Progenitor cell of endocrine pancreas (in vitro differentiated cells): ENCODE measurements around the gene OR10A4. TPM values are rescaled to one million over a fixed set of nuclear protein-coding genes. Genes with fewer than 3 reads are reported as not detected.
"Not testable (repeated sequence)": the region's sequence is repeated elsewhere in the genome, so short reads cannot be mapped to it uniquely, and the experiment has no call there.

ENCODE experiments used
- DNase-seq: peaks from one replicate; pipeline ENCODE4 v3.0.0; 2021; ENCODE audit warnings: low spot score; ENCODE audit not compliant: unreplicated experiment
- H3K27ac Mint-ChIP-seq: 2 replicates; pipeline ENCODE4 v1.8.0; 2021; ENCODE audit warnings: mild to moderate bottlenecking, moderate library complexity, mixed read lengths
- H3K27me3 Mint-ChIP-seq: 2 replicates; pipeline ENCODE4 v1.8.0; 2021; ENCODE audit warnings: mixed read lengths
- H3K36me3 Mint-ChIP-seq: 2 replicates; pipeline ENCODE4 v1.8.0; 2022; ENCODE audit warnings: mixed read lengths; ENCODE audit not compliant: insufficient read depth
- H3K4me1 Mint-ChIP-seq: 2 replicates; pipeline ENCODE4 v1.8.0; 2021; ENCODE audit warnings: low read depth, mixed read lengths
- H3K4me3 Mint-ChIP-seq: 2 replicates; pipeline ENCODE4 v1.8.0; 2021; ENCODE audit warnings: low read depth, mild to moderate bottlenecking, moderate library complexity, mixed read lengths
- H3K9me3 Mint-ChIP-seq: 2 replicates; pipeline ENCODE4 v1.8.0; 2021; ENCODE audit warnings: low read depth, mixed read lengths
- total RNA-seq: library from RNA; stranded (reverse); gene quantifications from 2 replicates; pipeline ENCODE4 v1.2.1, GENCODE V29; 2021
- TF ChIP-seq, protein P1 (sequence below): fragments of 200-600 bp; sonication (generic); IDR thresholded peaks from one replicate; pipeline ENCODE4 v1.5.0; 2021; ENCODE audit warnings: antibody characterized with exemption, mild to moderate bottlenecking; ENCODE audit not compliant: unreplicated experiment

The OR10A4 gene
- total RNA-seq, 1 donor from 2014 or later = not detected

DNA sequence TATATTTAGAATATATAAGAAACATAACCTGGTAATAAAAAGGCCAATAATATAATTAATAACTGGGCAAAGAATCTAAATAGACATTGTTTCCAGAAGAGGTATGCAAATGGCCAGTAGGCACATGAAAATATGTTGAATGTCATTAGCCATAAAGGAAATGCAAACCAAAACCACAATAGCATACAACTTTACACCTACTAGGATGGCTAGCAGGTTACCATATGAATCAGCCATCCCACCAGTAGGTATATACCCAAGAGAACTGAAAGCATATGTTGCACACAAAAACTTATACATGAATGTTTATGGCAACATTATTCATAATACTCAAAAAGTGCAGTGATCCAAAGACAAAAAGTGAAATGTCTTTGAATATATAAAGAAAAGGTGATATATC lies 18.6 kb downstream of the OR10A4 start:
- Mint-ChIP-seq H3K27me3 (no peaks in the 10 kb centered on the region), H3K27ac (no peak overlapping the region)

DNA sequence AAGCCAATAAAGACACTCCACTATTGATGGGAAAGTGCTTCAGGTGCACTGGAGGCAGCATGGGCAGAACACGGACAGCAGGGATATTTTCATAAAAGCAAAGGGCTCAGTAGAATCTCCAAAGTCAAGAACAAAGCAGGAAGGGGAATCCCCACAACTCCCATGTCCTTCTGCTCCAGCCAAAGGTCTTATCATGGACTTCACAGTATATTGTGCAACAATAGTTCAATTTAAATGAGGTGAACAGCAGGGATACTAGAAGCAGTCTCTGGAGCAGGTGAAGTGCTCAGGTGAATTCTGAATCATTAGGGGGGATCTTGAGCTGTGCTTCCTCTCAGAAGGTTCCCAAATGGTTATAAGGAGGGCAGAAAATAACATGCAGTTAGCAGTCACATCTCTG lies 22.5 kb downstream of the OR10A4 start:
- no peak for DNase-seq
- H3K36me3 Mint-ChIP-seq = no peaks in the 10 kb centered on the region
- no peaks in the 10 kb centered on the region for H3K9me3 Mint-ChIP-seq
- no peak overlapping the region for H3K27ac Mint-ChIP-seq
- H3K4me3 Mint-ChIP-seq = no peak overlapping the region
- TF ChIP-seq, protein P1, sequence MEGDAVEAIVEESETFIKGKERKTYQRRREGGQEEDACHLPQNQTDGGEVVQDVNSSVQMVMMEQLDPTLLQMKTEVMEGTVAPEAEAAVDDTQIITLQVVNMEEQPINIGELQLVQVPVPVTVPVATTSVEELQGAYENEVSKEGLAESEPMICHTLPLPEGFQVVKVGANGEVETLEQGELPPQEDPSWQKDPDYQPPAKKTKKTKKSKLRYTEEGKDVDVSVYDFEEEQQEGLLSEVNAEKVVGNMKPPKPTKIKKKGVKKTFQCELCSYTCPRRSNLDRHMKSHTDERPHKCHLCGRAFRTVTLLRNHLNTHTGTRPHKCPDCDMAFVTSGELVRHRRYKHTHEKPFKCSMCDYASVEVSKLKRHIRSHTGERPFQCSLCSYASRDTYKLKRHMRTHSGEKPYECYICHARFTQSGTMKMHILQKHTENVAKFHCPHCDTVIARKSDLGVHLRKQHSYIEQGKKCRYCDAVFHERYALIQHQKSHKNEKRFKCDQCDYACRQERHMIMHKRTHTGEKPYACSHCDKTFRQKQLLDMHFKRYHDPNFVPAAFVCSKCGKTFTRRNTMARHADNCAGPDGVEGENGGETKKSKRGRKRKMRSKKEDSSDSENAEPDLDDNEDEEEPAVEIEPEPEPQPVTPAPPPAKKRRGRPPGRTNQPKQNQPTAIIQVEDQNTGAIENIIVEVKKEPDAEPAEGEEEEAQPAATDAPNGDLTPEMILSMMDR = no peak
- no peaks in the 10 kb centered on the region for H3K4me1 Mint-ChIP-seq
- H3K27me3 Mint-ChIP-seq = no peaks in the 10 kb centered on the region

More for the DNA sequence above, 18.6 kb downstream of the OR10A4 start:
- no peaks in the 10 kb centered on the region for H3K36me3 Mint-ChIP-seq
- H3K4me1 Mint-ChIP-seq = no peaks in the 10 kb centered on the region
- no peak for DNase-seq
- H3K9me3 Mint-ChIP-seq = no peaks in the 10 kb centered on the region
- H3K4me3 Mint-ChIP-seq = no peak overlapping the region
- TF ChIP-seq, protein P1 = no peak

DNA sequence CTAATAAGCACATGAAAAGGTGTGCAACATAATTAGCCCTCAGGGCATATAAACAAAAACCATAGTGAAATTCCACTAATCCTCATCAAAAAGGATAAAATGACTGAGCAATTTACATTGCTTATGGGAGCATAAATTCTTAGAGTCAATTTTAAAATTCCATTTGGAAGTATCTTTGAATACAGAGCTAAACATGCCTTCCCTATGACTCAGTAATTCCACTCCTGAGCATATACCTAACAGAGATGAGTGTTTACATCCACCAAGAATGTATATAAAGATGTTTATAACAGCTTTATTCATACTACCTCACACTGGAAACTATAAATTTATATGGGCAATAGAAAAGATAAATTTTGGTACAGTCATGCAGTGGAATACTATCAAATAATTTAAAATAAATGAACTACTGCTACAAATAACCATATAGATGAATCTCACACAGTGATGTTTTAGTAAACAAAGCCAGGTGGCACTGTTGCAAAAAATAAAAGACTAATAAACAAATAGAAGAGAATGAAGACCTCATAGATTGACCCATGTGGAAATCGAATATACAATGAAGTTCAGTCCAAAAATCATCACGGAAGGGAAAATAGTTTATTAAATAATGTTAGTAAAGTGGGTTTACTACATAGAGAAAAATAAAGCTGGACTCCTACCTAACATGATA lies 24.0 kb downstream of the OR10A4 start:
- TF ChIP-seq, protein P1 = no peak
- DNase-seq = no peak
- Mint-ChIP-seq H3K4me3 (no peak overlapping the region), H3K27me3 (no peaks in the 10 kb centered on the region), H3K4me1 (no peaks in the 10 kb centered on the region), H3K27ac (no peak overlapping the region), H3K9me3 (no peaks in the 10 kb centered on the region), H3K36me3 (no peaks in the 10 kb centered on the region)

DNA sequence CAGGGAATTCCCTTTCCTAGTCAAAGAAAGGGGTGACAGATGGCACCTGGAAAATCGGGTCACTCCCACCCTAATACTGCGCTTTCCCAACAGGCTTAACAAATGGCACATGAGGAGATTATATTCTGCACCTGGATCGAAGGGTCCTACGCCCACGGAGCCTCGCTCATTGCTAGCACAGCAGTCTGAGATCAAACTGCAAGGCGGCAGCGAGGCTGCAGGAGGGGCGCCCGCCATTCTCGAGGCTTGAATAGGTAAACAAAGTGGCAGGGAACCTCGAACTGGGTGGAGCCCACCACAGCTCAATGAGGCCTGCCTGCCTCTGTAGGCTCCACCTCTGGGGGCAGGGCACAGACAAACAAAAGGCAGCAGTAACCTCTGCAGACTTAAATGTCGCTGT lies 28.4 kb downstream of the OR10A4 start:
- not testable (repeated sequence) for H3K27ac Mint-ChIP-seq

DNA sequence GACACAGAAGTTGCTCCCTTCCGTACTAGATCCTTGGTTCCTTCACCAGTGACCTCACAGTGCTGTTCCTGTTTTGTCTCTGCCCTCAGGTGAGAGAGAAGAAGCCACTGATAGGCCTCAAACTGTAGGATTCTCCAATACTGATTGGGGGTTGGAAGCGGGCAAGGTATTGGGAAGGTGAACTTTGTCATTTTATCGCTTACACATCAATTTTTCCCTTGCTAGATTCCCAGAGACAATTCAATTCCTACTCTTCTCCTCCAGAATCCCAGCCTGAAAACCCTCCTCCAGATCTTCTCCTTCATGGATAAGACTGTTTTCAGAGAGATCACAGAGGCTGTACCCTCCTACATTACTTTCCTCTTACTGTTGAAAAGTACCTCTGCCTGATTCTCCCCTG lies 35.0 kb downstream of the OR10A4 start:
- H3K4me1 Mint-ChIP-seq = no peaks in the 10 kb centered on the region
- no peak overlapping the region for H3K4me3 Mint-ChIP-seq
- H3K27ac Mint-ChIP-seq = no peak overlapping the region
- H3K36me3 Mint-ChIP-seq = no peaks in the 10 kb centered on the region
- no peaks in the 10 kb centered on the region for H3K9me3 Mint-ChIP-seq
- TF ChIP-seq, protein P1 = no peak
- no peaks in the 10 kb centered on the region for H3K27me3 Mint-ChIP-seq
- no peak for DNase-seq

More for the DNA sequence above, 28.4 kb downstream of the OR10A4 start:
- not testable (repeated sequence) for H3K27me3 Mint-ChIP-seq, H3K9me3 Mint-ChIP-seq, H3K4me3 Mint-ChIP-seq, H3K4me1 Mint-ChIP-seq, DNase-seq, H3K36me3 Mint-ChIP-seq

DNA sequence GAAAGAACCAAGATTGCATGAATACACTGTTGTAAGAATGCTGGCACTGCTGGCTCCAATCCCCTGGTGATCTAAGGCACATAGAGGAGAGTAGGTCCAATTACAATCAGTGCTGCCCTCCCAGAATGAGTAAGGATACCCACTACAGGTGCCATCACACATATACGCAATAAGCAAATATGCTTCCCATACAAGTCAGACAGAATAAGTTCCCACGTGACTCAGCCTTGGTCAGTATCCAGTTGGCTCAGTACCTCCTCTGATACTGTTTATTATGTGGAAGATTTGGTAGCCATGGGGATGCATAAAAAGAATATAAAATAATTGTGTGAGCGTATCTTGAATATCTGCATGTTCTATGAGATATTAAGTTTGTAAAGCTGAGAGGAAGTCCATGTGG lies 35.5 kb downstream of the OR10A4 start:
- TF ChIP-seq, protein P1 = no peak
- H3K4me3 Mint-ChIP-seq = no peak overlapping the region
- DNase-seq = no peak
- no peaks in the 10 kb centered on the region for H3K27me3 Mint-ChIP-seq
- H3K4me1 Mint-ChIP-seq = no peaks in the 10 kb centered on the region
- H3K9me3 Mint-ChIP-seq = no peaks in the 10 kb centered on the region
- no peak overlapping the region for H3K27ac Mint-ChIP-seq
- no peaks in the 10 kb centered on the region for H3K36me3 Mint-ChIP-seq
